Aorta (tissue), 5 donors: ENCODE measurements around the gene RPL32. TPM values are rescaled to one million over a fixed set of nuclear protein-coding genes. Genes with fewer than 3 reads are reported as not detected.
A peak's percentile ranks its signal among the peaks of the same experiment; 100 is the strongest.

Experiments
- ATAC-seq: fragments of 200-7000 bp; cut with Tn5 transposase; one replicate; pipeline ENCODE4 v1.9.1; 2022; ENCODE audit warnings: moderate library complexity; ENCODE audit not compliant: low FRiP score
- DNase-seq, 2 donors: peaks; one replicate each; pipeline ENCODE4 v3.0.0-alpha.2; 2020
- H3K27ac ChIP-seq, 2 donors: one replicate each; pipeline ENCODE4 v1.5.1; 2013; ENCODE audit warnings: low read length in 2 of 2, mild to moderate bottlenecking in 2 of 2, moderate library complexity in 2 of 2, control low read depth in 1 of 2, inconsistent platforms in 1 of 2, low read depth in 1 of 2
- H3K27me3 ChIP-seq, 2 donors: one replicate each; pipeline ENCODE4 v1.6.1; 2013; ENCODE audit warnings: control low read depth in 1 of 2, low read length in 1 of 2, mild to moderate bottlenecking in 1 of 2, moderate library complexity in 1 of 2; ENCODE audit not compliant: insufficient read depth in 2 of 2, control insufficient read depth in 1 of 2
- H3K36me3 ChIP-seq, 2 donors: one replicate each; pipeline ENCODE4 v1.6.1; 2013; ENCODE audit warnings: control low read depth in 1 of 2, low read length in 1 of 2, mild to moderate bottlenecking in 1 of 2; ENCODE audit not compliant: insufficient read depth in 2 of 2, control insufficient read depth in 1 of 2
- H3K4me1 ChIP-seq, 2 donors: one replicate each; pipeline ENCODE4 v1.6.1; 2013; ENCODE audit warnings: low read length in 2 of 2, control low read depth in 1 of 2, mild to moderate bottlenecking in 1 of 2, moderate library complexity in 1 of 2; ENCODE audit not compliant: insufficient read depth in 2 of 2, control insufficient read depth in 1 of 2
- H3K4me3 ChIP-seq, 2 donors: one replicate each; pipeline ENCODE4 v1.5.1; 2013; ENCODE audit warnings: low read length in 2 of 2, control low read depth in 1 of 2, mild to moderate bottlenecking in 1 of 2
- H3K9me3 ChIP-seq: one replicate; pipeline ENCODE4 v1.6.1; 2013; ENCODE audit warnings: mild to moderate bottlenecking, low read length; ENCODE audit not compliant: control insufficient read depth
- WGBS, 2 donors: extraction: QIAGEN DNeasy Blood & Tissue Kit; methylation state at CpG; one replicate each; pipeline ENCODE4 v1.1.7; 2013; 5-methylcytosine and 5-hydroxymethylcytosine counted together
- intact Hi-C, 2 donors: fragments of 100-400 bp; cut with DNase I; formaldehyde crosslinking; loops; one replicate each; pipeline versions ENCODE4 v1.14.2 to v1.15.0; 2022
- polyA plus RNA-seq, 2 donors: library from polyadenylated mRNA; stranded (reverse); fragments of 200-250 nt; gene quantifications; one replicate each; pipeline ENCODE4 v1.2.3, GENCODE V29; 2013
- total RNA-seq, 2 donors: library from RNA; stranded (reverse); fragmentation: NEBNext Ultra II Directional; extraction: Animal tissue kit (Norgen Biotek cat#: 25700); gene quantifications; one replicate each; pipeline ENCODE4 v1.2.1, GENCODE V29; 2021
- donor health status: healthy with polysubstance abuse.
- donor health status: Bipolar disorder and iron deficiency.
- donor health status: DM: no; HTN: no; CAD: no.
- donor health status: DM: no; HTN: no; CAD: no.
- donor health status: DM: yes; HTN: yes; CAD: no.

The RPL32 gene
- total and polyA plus RNA-seq, 4 donors = 1,255 to 3,270 (median 2,064) TPM

- 67 to 71% methylated on average over 16 of the region's 16 CpGs for WGBS, 2 donors
- H3K36me3 ChIP-seq = peaks cover 0 to 10% of the 10 kb centered on the region in 2 donors
- intact Hi-C loops = no loop called here
- H3K9me3 ChIP-seq = no peaks in the 10 kb centered on the region
- no peaks in the 10 kb centered on the region for H3K27me3 ChIP-seq
- no peak for DNase-seq
- no peak overlapping the region for H3K4me3 ChIP-seq
- H3K4me1 ChIP-seq = no peaks in the 10 kb centered on the region
- H3K27ac ChIP-seq = no peak overlapping the region
- no peak for ATAC-seq
Measured at GRCh38 chr3:12817343-12817710, 24.0 kb downstream of the RPL32 start.

DNA sequence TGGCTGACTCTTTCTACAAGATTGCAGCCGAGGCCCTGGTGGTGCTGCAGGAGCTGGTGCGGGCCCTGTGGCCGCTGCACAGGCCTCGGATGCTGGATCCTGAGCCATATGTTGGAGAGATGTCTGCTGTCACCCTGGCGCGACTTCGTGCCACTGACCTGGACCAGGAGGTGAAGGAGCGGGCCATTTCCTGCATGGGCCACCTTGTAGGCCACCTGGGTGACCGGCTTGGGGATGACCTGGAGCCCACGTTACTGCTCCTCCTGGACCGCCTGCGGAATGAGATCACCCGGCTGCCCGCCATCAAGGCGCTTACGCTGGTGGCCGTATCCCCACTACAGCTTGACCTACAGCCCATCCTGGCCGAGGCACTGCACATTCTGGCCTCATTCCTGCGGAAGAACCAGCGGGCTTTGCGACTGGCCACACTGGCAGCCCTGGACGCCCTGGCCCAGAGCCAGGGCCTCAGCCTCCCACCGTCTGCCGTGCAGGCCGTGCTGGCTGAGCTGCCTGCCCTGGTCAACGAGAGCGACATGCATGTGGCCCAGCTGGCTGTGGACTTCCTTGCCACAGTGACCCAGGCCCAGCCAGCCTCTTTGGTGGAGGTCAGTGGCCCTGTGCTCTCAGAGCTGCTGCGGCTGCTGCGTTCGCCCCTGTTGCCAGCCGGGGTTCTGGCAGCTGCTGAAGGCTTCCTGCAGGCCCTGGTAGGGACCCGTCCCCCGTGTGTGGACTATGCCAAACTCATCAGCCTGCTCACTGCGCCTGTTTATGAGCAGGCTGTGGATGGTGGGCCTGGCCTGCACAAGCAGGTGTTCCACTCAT, 24.6 kb downstream of the RPL32 start:
- 87% methylated on average over 32 to 34 of the region's 34 CpGs for WGBS, 2 donors
- no peak overlapping the region for H3K27ac ChIP-seq
- ATAC-seq (no peak), DNase-seq (no peak)
- H3K4me1 ChIP-seq = no peaks in the 10 kb centered on the region
- H3K27me3 ChIP-seq = no peaks in the 10 kb centered on the region
- intact Hi-C loops = no loop called here
- H3K4me3 ChIP-seq = no peak overlapping the region
- H3K9me3 ChIP-seq = no peaks in the 10 kb centered on the region
- H3K36me3 ChIP-seq = peaks cover 0 to 10% of the 10 kb centered on the region in 2 donors

GRCh38 chr3:12815719-12816118, 25.6 kb downstream of the RPL32 start:
- Histone ChIP-seq H3K4me3 (no peak overlapping the region), H3K4me1 (no peaks in the 10 kb centered on the region), H3K36me3 (peaks cover 0 to 10% of the 10 kb centered on the region in 2 donors), H3K27me3 (no peaks in the 10 kb centered on the region), H3K9me3 (no peaks in the 10 kb centered on the region), H3K27ac (no peak overlapping the region)
- DNase-seq = no peak
- intact Hi-C loops = no loop called here
- WGBS, 2 donors = 82 to 88% methylated on average over 9 of the region's 9 CpGs
- ATAC-seq = no peak

DNA sequence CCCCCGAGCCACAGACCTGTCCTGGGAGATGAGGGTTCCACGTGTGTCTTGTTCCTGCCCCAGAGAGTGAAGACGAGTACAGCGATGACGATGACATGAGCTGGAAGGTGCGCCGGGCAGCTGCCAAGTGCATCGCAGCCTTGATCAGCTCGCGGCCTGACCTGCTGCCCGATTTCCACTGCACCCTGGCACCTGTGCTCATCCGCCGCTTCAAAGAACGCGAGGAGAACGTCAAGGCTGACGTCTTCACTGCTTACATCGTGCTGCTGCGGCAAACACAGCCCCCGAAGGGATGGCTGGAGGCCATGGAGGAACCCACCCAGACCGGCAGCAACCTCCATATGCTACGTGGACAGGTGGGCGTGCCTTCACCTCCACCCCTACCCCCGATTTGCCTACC, 26.3 kb downstream of the RPL32 start:
- Histone ChIP-seq H3K4me1 (no peaks in the 10 kb centered on the region), H3K27ac (no peak overlapping the region), H3K27me3 (no peaks in the 10 kb centered on the region), H3K36me3 (peaks cover 0 to 10% of the 10 kb centered on the region in 2 donors), H3K9me3 (no peaks in the 10 kb centered on the region), H3K4me3 (no peak overlapping the region)
- no peak for ATAC-seq
- intact Hi-C loops = no loop called here
- no peak for DNase-seq
- 93 to 94% methylated on average over 24 of the region's 24 CpGs for WGBS, 2 donors

DNA sequence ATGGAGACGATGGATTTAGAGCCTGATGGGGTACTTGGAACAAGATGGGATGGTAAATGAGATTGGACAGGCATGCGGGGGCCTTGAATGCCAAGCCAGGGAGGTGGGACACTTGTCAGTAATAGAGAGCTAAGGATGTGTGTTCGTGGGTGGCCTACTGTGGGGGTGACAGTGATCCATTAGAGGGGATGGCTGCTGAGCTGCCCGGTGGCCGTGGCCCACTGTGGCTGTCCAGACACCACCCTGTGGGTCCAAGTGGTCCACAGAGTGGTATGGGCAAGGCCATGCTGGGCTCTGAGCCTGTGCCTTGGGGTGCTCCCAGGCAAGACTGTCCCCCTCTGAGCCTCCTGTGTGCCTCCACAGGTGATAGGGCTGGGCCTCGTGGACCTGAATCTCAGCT, 27.4 kb downstream of the RPL32 start:
- Histone ChIP-seq H3K9me3 (no peaks in the 10 kb centered on the region), H3K36me3 (peaks cover 0 to 10% of the 10 kb centered on the region in 2 donors), H3K27me3 (no peaks in the 10 kb centered on the region), H3K27ac (no peak overlapping the region), H3K4me1 (no peaks in the 10 kb centered on the region), H3K4me3 (no peak overlapping the region)
- 87 to 94% methylated on average over 6 of the region's 6 CpGs for WGBS, 2 donors
- no peak for DNase-seq
- ATAC-seq = no peak
- intact Hi-C loops = no loop called here

DNA sequence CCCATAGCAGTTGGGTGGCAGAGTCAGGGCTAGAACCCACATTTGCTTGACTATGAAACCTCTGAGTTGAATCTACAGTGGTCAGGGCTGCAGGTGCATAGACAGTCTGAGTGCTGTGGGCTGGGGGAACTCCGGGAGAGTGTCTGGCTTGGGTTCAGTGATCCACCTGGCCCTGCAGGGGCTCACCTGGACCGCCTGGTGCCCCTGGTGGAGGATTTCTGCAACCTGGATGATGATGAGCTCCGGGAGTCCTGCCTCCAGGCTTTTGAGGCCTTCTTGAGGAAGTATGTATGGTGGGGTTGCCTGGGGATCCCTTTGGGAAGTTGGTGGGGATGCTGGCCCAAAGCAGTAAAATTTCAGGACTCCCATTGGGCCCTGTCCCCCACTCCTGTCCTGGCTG, 28.6 kb downstream of the RPL32 start:
- no peak overlapping the region for H3K27ac ChIP-seq
- ATAC-seq (no peak), DNase-seq (no peak)
- intact Hi-C loops = no loop called here
- H3K9me3 ChIP-seq = no peaks in the 10 kb centered on the region
- peaks cover 0 to 11% of the 10 kb centered on the region in 2 donors for H3K36me3 ChIP-seq
- no peaks in the 10 kb centered on the region for H3K27me3 ChIP-seq
- H3K4me3 ChIP-seq = no peak overlapping the region
- 91 to 96% methylated on average over 3 of the region's 3 CpGs for WGBS, 2 donors
- no peaks in the 10 kb centered on the region for H3K4me1 ChIP-seq

GRCh38 chr3:12810961-12811360, 30.4 kb downstream of the RPL32 start:
- DNase-seq (no peak), ATAC-seq (no peak)
- Histone ChIP-seq H3K4me3 (no peak overlapping the region), H3K9me3 (no peaks in the 10 kb centered on the region), H3K4me1 (no peaks in the 10 kb centered on the region), H3K27ac (no peak overlapping the region), H3K36me3 (peaks cover 0 to 3% of the 10 kb centered on the region in 2 donors), H3K27me3 (no peaks in the 10 kb centered on the region)
- intact Hi-C loops = no loop called here
- 74 to 81% methylated on average over 5 of the region's 5 CpGs for WGBS, 2 donors

GRCh38 chr3:12810013-12810780, 31.2 kb downstream of the RPL32 start:
- peak; percentile 97 to 99 for DNase-seq
- peaks cover 0 to 3% of the 10 kb centered on the region in 2 donors for H3K36me3 ChIP-seq
- intact Hi-C loops = no loop called here
- H3K27me3 ChIP-seq = no peaks in the 10 kb centered on the region
- no peaks in the 10 kb centered on the region for H3K9me3 ChIP-seq
- WGBS, 2 donors = 1% methylated on average over 49 to 50 of the region's 50 CpGs
- no peaks in the 10 kb centered on the region for H3K4me1 ChIP-seq
- ATAC-seq = peak; percentile 98
- H3K27ac ChIP-seq = peak overlapping the region in 1 of 2 donors; percentile 12
- peak overlapping the region in 1 of 2 donors; percentile 10 for H3K4me3 ChIP-seq
